Mesendoderm (in vitro differentiated cells): Measurements from ENCODE around the gene GDAP1L1.

Source experiments
- DNase-seq: peaks from one replicate; pipeline ENCODE4 v3.0.0; 2013
- H2AK5ac ChIP-seq: 2 replicates; pipeline ENCODE4 v1.6.1; 2013; ENCODE audit warnings: low read length, inconsistent platforms
- H2BK120ac ChIP-seq: 2 replicates; pipeline ENCODE4 v1.6.1; 2013; ENCODE audit warnings: low read depth, mild to moderate bottlenecking, low read length, moderate library complexity, mixed read lengths
- H2BK15ac ChIP-seq: replicated peaks from 2 replicates; pipeline ENCODE4 v1.6.1; 2013; ENCODE audit warnings: low read depth, mild to moderate bottlenecking, moderate library complexity
- H2BK5ac ChIP-seq: 2 replicates; pipeline ENCODE4 v1.6.1; 2013; ENCODE audit warnings: low read length, inconsistent platforms
- H3K18ac ChIP-seq: 2 replicates; pipeline ENCODE4 v1.6.1; 2013; ENCODE audit warnings: mild to moderate bottlenecking, low read length, mixed read lengths
- H3K23ac ChIP-seq: one replicate; pipeline ENCODE4 v1.6.1; 2013; ENCODE audit warnings: low read length
- H3K27ac ChIP-seq: 2 replicates; pipeline ENCODE4 v1.5.1; 2013; ENCODE audit warnings: low read depth, mild to moderate bottlenecking, inconsistent platforms, low read length, moderate library complexity
- H3K27me3 ChIP-seq: 2 replicates; pipeline ENCODE4 v1.6.1; 2013; ENCODE audit warnings: low read length, control low read depth, mild to moderate bottlenecking, inconsistent platforms; ENCODE audit not compliant: insufficient read depth, poor library complexity
- H3K36me3 ChIP-seq: 2 replicates; pipeline ENCODE4 v1.6.1; 2013; ENCODE audit warnings: low read length, inconsistent platforms; ENCODE audit not compliant: control insufficient read depth, insufficient read depth
- H3K4ac ChIP-seq: one replicate; pipeline ENCODE4 v1.6.1; 2013; ENCODE audit warnings: low read depth, mild to moderate bottlenecking, low read length, moderate library complexity
- H3K4me1 ChIP-seq: 2 replicates; pipeline ENCODE4 v1.6.1; 2013; ENCODE audit warnings: low read depth, low read length, inconsistent platforms; ENCODE audit not compliant: control insufficient read depth
- H3K4me2 ChIP-seq: 2 replicates; pipeline ENCODE4 v1.6.1; 2013; ENCODE audit warnings: low read length
- H3K4me3 ChIP-seq: 2 replicates; pipeline ENCODE4 v1.5.1; 2013; ENCODE audit warnings: mild to moderate bottlenecking, low read length
- H3K56ac ChIP-seq: one replicate; pipeline ENCODE4 v1.6.1; 2013; ENCODE audit warnings: low read length
- H3K79me1 ChIP-seq: 2 replicates; pipeline ENCODE4 v1.6.1; 2013; ENCODE audit warnings: low read length, inconsistent platforms
- H3K79me2 ChIP-seq: 2 replicates; pipeline ENCODE4 v1.6.1; 2013; ENCODE audit warnings: mild to moderate bottlenecking, low read length; ENCODE audit not compliant: control insufficient read depth, insufficient read depth
- H3K9ac ChIP-seq: 2 replicates; pipeline ENCODE4 v1.6.1; 2013; ENCODE audit warnings: low read length, inconsistent platforms
- H4K5ac ChIP-seq: one replicate; pipeline ENCODE4 v1.6.1; 2013; ENCODE audit warnings: low read length
- H4K8ac ChIP-seq: one replicate; pipeline ENCODE4 v1.6.1; 2013; ENCODE audit warnings: low read depth, mild to moderate bottlenecking, control low read depth, low read length, moderate library complexity
- WGBS: extraction: QIAGEN DNeasy Blood & Tissue Kit; methylation state at CpG from one replicate; pipeline ENCODE4 v1.1.7; 2013; ENCODE audit warnings: low lambda C conversion rate, missing lambda C conversion rate; ENCODE audit not compliant: insufficient coverage; ENCODE audit errors: extremely low coverage; 5-methylcytosine and 5-hydroxymethylcytosine counted together

Gene GDAP1L1

DNA sequence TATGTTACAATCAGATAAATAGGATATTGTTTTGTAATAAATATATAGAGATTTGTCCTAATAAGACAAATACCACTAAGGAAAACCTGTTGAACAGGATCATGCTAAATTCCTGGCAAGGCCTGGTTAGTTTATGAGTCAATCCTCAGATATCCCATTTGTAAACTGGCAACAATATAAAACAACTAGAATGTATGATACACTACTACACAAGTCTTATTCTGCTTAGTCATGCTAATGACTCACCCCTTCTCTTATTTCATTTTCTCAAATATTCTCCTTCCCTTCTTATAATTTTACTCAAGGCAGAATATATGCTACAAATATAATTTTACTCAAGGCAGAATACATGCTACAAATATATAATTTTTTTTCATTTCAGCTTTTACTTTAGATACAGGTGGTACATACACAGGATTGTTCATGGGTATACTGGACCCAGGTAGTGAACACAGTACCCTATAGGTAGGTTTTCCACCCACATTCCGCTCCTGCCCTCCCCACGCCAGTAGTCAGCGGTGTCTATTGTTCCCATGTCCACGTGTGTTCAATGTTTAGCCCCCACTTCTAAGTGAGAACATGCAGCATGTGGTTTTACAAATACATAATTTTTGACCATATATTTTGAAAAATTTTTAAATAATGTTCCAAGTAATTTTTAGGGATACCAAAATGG, 42.8 kb upstream of the GDAP1L1 start:
- Histone ChIP-seq H2BK15ac (no peak overlapping the region), H2AK5ac (no peak overlapping the region), H3K4me1 (peaks cover 7% of the 10 kb centered on the region), H4K5ac (no peak overlapping the region), H3K79me1 (peaks cover 7% of the 10 kb centered on the region), H2BK120ac (no peak overlapping the region), H3K23ac (no peak overlapping the region), H3K9ac (no peak overlapping the region), H3K4ac (no peak overlapping the region), H2BK5ac (no peak overlapping the region), H3K27ac (no peak overlapping the region), H3K18ac (no peak overlapping the region), H3K36me3 (peaks cover 2% of the 10 kb centered on the region), H3K27me3 (no peaks in the 10 kb centered on the region), H4K8ac (no peak overlapping the region), H3K4me3 (no peak overlapping the region), H3K79me2 (peaks cover 21% of the 10 kb centered on the region), H3K4me2 (no peak overlapping the region), H3K56ac (no peak overlapping the region)
- WGBS, result no CpG with 5 or more reads among the region's 4 CpGs
- DNase-seq, result no peak

DNA sequence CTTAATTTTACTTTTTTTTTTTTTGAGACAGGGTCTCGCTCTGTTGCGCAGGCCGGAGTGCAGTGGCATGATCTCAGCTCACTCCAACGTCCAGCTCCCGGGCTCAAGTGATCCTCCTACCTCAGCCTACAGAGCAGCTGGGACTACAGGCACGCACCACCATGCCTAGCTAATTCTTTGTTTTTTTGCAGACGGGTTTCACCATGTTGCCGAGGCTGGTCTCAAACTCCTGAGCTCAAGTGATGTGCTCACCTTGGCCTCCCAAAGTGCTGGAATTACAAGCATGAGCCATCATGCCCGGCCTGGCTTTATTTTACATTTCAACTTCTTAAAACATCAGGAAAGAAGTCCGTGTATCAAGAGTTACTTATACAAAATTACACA, 42.3 kb upstream of the GDAP1L1 start:
- no peak overlapping the region for H3K27ac ChIP-seq
- H3K79me2 ChIP-seq, result peaks cover 26% of the 10 kb centered on the region
- H3K4me1 ChIP-seq, result peaks cover 7% of the 10 kb centered on the region
- H2BK120ac ChIP-seq, result no peak overlapping the region
- no peak overlapping the region for H3K18ac ChIP-seq
- no peak overlapping the region for H4K8ac ChIP-seq
- no peak for DNase-seq
- H3K79me1 ChIP-seq, result peaks cover 8% of the 10 kb centered on the region
- H3K4ac ChIP-seq, result no peak overlapping the region
- H2BK5ac ChIP-seq, result no peak overlapping the region
- H4K5ac ChIP-seq, result no peak overlapping the region
- WGBS, result no CpG with 5 or more reads among the region's 10 CpGs
- no peak overlapping the region for H2AK5ac ChIP-seq
- no peak overlapping the region for H2BK15ac ChIP-seq
- no peak overlapping the region for H3K4me3 ChIP-seq
- H3K56ac ChIP-seq, result no peak overlapping the region
- no peak overlapping the region for H3K9ac ChIP-seq
- peaks cover 2% of the 10 kb centered on the region for H3K36me3 ChIP-seq
- H3K27me3 ChIP-seq, result no peaks in the 10 kb centered on the region
- no peak overlapping the region for H3K4me2 ChIP-seq
- no peak overlapping the region for H3K23ac ChIP-seq

DNA sequence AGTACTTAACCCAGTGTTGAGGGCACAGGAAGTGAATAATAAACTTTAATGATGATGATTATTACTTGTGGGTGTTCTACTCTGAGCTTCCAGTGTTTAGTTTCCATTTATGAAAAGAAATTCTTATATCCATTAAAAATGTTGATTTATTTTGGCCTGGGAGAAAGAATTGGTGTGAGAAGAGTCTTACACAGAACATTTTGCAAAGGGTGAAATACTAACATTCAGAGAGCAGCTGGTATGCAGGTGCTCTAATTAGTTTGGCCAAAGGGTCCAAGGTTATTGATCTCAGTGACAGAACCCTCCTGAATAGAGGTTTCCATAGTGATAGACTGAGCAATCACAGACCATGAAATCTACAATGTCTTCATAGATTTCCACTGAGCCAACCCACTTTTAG, 41.0 kb upstream of the GDAP1L1 start:
- H3K79me1 ChIP-seq, result peaks cover 7% of the 10 kb centered on the region
- no peak overlapping the region for H3K27ac ChIP-seq
- H2AK5ac ChIP-seq, result no peak overlapping the region
- H3K4ac ChIP-seq, result no peak overlapping the region
- no peak overlapping the region for H4K8ac ChIP-seq
- no peak overlapping the region for H2BK15ac ChIP-seq
- H3K4me3 ChIP-seq, result no peak overlapping the region
- H3K18ac ChIP-seq, result no peak overlapping the region
- no peaks in the 10 kb centered on the region for H3K27me3 ChIP-seq
- H3K4me2 ChIP-seq, result no peak overlapping the region
- no peak for DNase-seq
- no peak overlapping the region for H3K9ac ChIP-seq
- H2BK5ac ChIP-seq, result no peak overlapping the region
- no peak overlapping the region for H4K5ac ChIP-seq
- no peak overlapping the region for H3K23ac ChIP-seq
- H3K79me2 ChIP-seq, result peaks cover 28% of the 10 kb centered on the region
- H3K36me3 ChIP-seq, result no peaks in the 10 kb centered on the region
- no peak overlapping the region for H3K56ac ChIP-seq
- H3K4me1 ChIP-seq, result peaks cover 7% of the 10 kb centered on the region
- no peak overlapping the region for H2BK120ac ChIP-seq

DNA sequence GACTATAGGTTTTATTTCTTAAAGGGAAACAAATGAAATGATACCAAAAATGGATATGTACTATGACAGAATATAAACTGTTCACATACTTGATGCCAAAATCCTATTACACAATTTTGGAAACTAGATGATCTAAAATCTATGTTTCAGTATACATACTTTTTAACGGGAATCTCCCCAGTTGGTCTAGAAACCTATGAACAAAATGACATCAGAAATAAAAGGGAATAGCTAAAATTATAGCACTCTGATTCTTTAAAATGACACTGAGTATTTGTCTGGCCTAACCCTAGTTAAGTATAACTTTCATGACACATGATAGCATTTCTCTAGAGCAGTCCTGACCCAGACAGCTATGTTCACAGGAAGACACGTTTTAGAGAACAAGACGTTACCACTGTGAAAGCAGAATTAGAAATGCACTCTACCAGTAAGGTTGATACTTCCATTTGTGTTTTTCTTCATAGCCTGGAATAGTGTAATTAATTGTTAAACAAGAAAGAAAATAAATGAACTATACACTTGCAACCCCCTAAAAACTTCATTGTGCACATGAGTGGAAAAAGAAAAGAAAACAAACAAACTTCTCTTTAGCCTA, 39.9 kb upstream of the GDAP1L1 start:
- H2BK5ac ChIP-seq, result no peak overlapping the region
- no peak overlapping the region for H3K4me3 ChIP-seq
- H3K56ac ChIP-seq, result no peak overlapping the region
- peaks cover 7% of the 10 kb centered on the region for H3K79me1 ChIP-seq
- H2AK5ac ChIP-seq, result no peak overlapping the region
- no peak overlapping the region for H2BK120ac ChIP-seq
- no peak overlapping the region for H3K4ac ChIP-seq
- H2BK15ac ChIP-seq, result no peak overlapping the region
- no CpG with 5 or more reads among the region's 3 CpGs for WGBS
- no peak overlapping the region for H3K18ac ChIP-seq
- no peak overlapping the region for H3K9ac ChIP-seq
- DNase-seq, result no peak
- H3K4me1 ChIP-seq, result peaks cover 7% of the 10 kb centered on the region
- H3K36me3 ChIP-seq, result no peaks in the 10 kb centered on the region
- H3K27ac ChIP-seq, result no peak overlapping the region
- H3K23ac ChIP-seq, result no peak overlapping the region
- no peak overlapping the region for H4K5ac ChIP-seq
- H3K4me2 ChIP-seq, result no peak overlapping the region
- no peak overlapping the region for H4K8ac ChIP-seq
- peaks cover 28% of the 10 kb centered on the region for H3K79me2 ChIP-seq
- H3K27me3 ChIP-seq, result no peaks in the 10 kb centered on the region

DNA sequence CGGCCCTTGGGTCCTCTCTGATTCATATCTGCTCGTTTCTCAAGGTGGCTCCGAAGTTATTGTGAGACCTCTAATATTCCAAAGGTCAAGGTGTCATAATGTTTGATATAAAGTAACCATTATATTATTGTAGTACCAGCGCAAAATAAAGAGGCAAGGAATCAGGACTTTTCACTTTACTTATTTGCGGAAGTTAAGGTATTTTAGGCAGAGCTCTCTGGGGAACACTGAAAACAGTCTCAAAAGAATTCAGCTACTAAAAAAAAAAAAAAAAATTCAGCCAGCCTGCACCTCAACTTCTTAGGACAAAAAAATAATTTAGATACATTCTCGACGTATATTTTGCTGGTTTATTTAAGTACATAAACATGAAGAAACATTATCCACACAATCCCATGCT, 38.9 kb upstream of the GDAP1L1 start:
- no peak overlapping the region for H3K18ac ChIP-seq
- no peak overlapping the region for H3K9ac ChIP-seq
- H3K4me1 ChIP-seq, result peaks cover 7% of the 10 kb centered on the region
- peaks cover 28% of the 10 kb centered on the region for H3K79me2 ChIP-seq
- no peak overlapping the region for H4K5ac ChIP-seq
- H2BK5ac ChIP-seq, result no peak overlapping the region
- H2AK5ac ChIP-seq, result no peak overlapping the region
- H3K79me1 ChIP-seq, result peaks cover 7% of the 10 kb centered on the region
- H3K56ac ChIP-seq, result no peak overlapping the region
- no peak overlapping the region for H3K4me2 ChIP-seq
- no peak overlapping the region for H3K4ac ChIP-seq
- H3K27me3 ChIP-seq, result no peaks in the 10 kb centered on the region
- no peak overlapping the region for H3K27ac ChIP-seq
- no peak overlapping the region for H3K4me3 ChIP-seq
- no peak overlapping the region for H2BK120ac ChIP-seq
- DNase-seq, result no peak
- no peak overlapping the region for H4K8ac ChIP-seq
- H2BK15ac ChIP-seq, result no peak overlapping the region
- no peaks in the 10 kb centered on the region for H3K36me3 ChIP-seq
- no CpG with 5 or more reads among the region's 7 CpGs for WGBS
- no peak overlapping the region for H3K23ac ChIP-seq

DNA sequence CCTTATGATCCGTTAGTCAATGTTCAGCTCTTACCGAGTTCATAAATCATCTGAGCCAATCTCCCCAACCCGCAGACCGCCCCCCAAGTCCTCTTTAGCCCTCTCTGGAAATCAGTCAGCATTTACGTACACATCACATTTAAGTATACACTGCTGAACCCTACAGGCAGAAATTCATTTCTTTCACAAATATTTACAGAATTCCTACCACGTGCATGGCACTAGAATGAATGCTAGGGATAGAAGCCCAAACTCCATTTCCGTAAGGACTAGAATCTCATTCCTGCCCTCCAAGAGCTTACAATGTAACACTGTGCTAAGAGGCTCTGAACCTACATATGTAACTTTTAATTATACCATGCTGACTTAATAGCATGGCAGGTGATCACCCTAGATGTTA, 38.3 kb upstream of the GDAP1L1 start:
- Histone ChIP-seq H3K79me1 (peaks cover 7% of the 10 kb centered on the region), H2BK15ac (no peak overlapping the region), H3K4me3 (no peak overlapping the region), H3K27ac (no peak overlapping the region), H3K27me3 (no peaks in the 10 kb centered on the region), H4K8ac (no peak overlapping the region), H3K79me2 (peaks cover 28% of the 10 kb centered on the region), H3K56ac (peak overlapping the region; percentile 69), H3K4me2 (peak overlapping the region; percentile 43), H3K23ac (no peak overlapping the region), H3K4me1 (peaks cover 7% of the 10 kb centered on the region), H3K18ac (no peak overlapping the region), H3K9ac (peak overlapping the region; percentile 93), H2AK5ac (no peak overlapping the region), H2BK5ac (no peak overlapping the region), H3K4ac (no peak overlapping the region), H3K36me3 (no peaks in the 10 kb centered on the region), H2BK120ac (no peak overlapping the region), H4K5ac (no peak overlapping the region)
- whole genome bisulfite sequencing, result no CpG with 5 or more reads among the region's 7 CpGs
- no peak for DNase-seq
